K562 (cell line): ENCODE results near the gene SKIC8. TPM values are rescaled to one million over a fixed set of nuclear protein-coding genes. Genes with fewer than 3 reads are reported as not detected.

Experiments used
- ATF2 ChIP-seq: sonication (generic); formaldehyde crosslinking; IDR thresholded peaks from 2 replicates; pipeline ENCODE4 v1.8.1; 2022; ENCODE audit warnings: missing genetic modification reagents
- E2F6 ChIP-seq, 2 experiments: IDR thresholded peaks; 2 replicates each; pipeline ENCODE4 v1.6.1; 2011; ENCODE audit warnings: borderline replicate concordance in 1 of 2, control low read depth in 1 of 2, low read depth in 1 of 2, low read length in 1 of 2, mild to moderate bottlenecking in 1 of 2, mixed read lengths in 1 of 2, moderate library complexity in 1 of 2; ENCODE audit not compliant: insufficient read depth in 1 of 2, insufficient read length in 1 of 2, poor library complexity in 1 of 2, severe bottlenecking in 1 of 2; ENCODE audit errors: extremely low read depth in 1 of 2
- ETV6 ChIP-seq, 3 experiments: fragments of 150-350 bp in 1 of 3; sonication (generic) in 1 of 3; formaldehyde crosslinking in 1 of 3; IDR thresholded peaks; 2 replicates each; pipeline versions ENCODE4 v1.6.1 to v1.8.0; 2014 to 2022; ENCODE audit warnings: borderline replicate concordance in 2 of 3, low read depth in 2 of 3, antibody characterized with exemption in 1 of 3, low read length in 1 of 3, mild to moderate bottlenecking in 1 of 3, missing genetic modification reagents in 1 of 3
- HMBOX1 ChIP-seq: sonication (generic); IDR thresholded peaks from 2 replicates; pipeline ENCODE4 v1.6.1; 2016
- KHSRP ChIP-seq: fragments of 450-650 bp; IDR thresholded peaks from 2 replicates; pipeline ENCODE4 v1.6.1; 2017
- LEF1 ChIP-seq: fragments of 450-650 bp; IDR thresholded peaks from 2 replicates; pipeline ENCODE4 v1.6.1; 2016; ENCODE audit warnings: mild to moderate bottlenecking
- MLLT1 ChIP-seq, 2 experiments: fragments of 450-650 bp; IDR thresholded peaks; 2 replicates each; pipeline ENCODE4 v1.6.1; 2016
- NUFIP1 ChIP-seq: fragments of 450-650 bp; IDR thresholded peaks from 2 replicates; pipeline ENCODE4 v1.6.1; 2018; ENCODE audit not compliant: partially characterized antibody
- PTTG1 ChIP-seq: fragments of 450-650 bp; IDR thresholded peaks from 2 replicates; pipeline ENCODE4 v1.6.1; 2016; ENCODE audit warnings: low read depth, mild to moderate bottlenecking, missing genetic modification characterization, missing compliant biosample characterization
- SMAD2 ChIP-seq: fragments of 150-350 bp; IDR thresholded peaks from 2 replicates; pipeline ENCODE4 v1.6.1; 2014; ENCODE audit warnings: low read depth, mild to moderate bottlenecking, low read length
- WHSC1 ChIP-seq: IDR thresholded peaks from one replicate; pipeline ENCODE4 v1.6.1; 2012; ENCODE audit warnings: low read length, control low read depth, inconsistent platforms
- ZBTB26 ChIP-seq: fragments of 450-650 bp; formaldehyde crosslinking; IDR thresholded peaks from 2 replicates; pipeline ENCODE4 v1.4.0; 2022; ENCODE audit warnings: missing genetic modification characterization
- ZFP30 ChIP-seq: fragments of 250-450 bp; sonication (Bioruptor Pico); IDR thresholded peaks from 2 replicates; pipeline ENCODE4 v1.8.0; 2022; ENCODE audit warnings: moderate library complexity, mild to moderate bottlenecking, inconsistent platforms, borderline replicate concordance
- ZNF274 ChIP-seq: IDR thresholded peaks from 2 replicates; pipeline ENCODE4 v1.6.1; 2011; ENCODE audit warnings: low read depth, mild to moderate bottlenecking, low read length, moderate library complexity, borderline replicate concordance
- ZNF551 ChIP-seq: fragments of 250-450 bp; sonication (Bioruptor Pico); IDR thresholded peaks from 2 replicates; pipeline ENCODE4 v1.5.0; 2021; ENCODE audit warnings: mild to moderate bottlenecking, moderate library complexity
- polyA plus RNA-seq, 8 experiments: library from polyadenylated mRNA; depleted of rRNA in 4 of 8; stranded (reverse) in 5 of 8; unstranded in 3 of 8; fragments of >200 nt; fragmentation: Nextera tagmentation in 2 of 8; fragmentation: Illumina TruSeq in 1 of 8; extraction: Ambion mirVana in 2 of 8; extraction: Trizol in 1 of 8; gene quantifications; 2 replicates each; pipeline versions ENCODE4 v1.2.1 to v1.2.3, GENCODE V29; 2011 to 2014; ENCODE audit warnings: inconsistent platforms in 1 of 8, missing spikeins in 1 of 8
- total RNA-seq, 7 experiments: library from RNA; depleted of rRNA in 6 of 7; stranded (reverse); fragments of >200 nt in 6 of 7; fragmentation: Illumina TruSeq in 2 of 7; extraction: Trizol in 2 of 7; gene quantifications; 2 replicates each; pipeline versions ENCODE4 v1.2.1 to v1.2.3, GENCODE V29; 2011 to 2021; ENCODE audit warnings: low replicate concordance in 1 of 7
- TF ChIP-seq, protein P1 (sequence below): fragments of 450-650 bp; formaldehyde crosslinking; IDR thresholded peaks from 2 replicates; pipeline ENCODE4 v1.4.0; 2020; ENCODE audit warnings: mild to moderate bottlenecking, mixed read lengths

SKIC8 gene
- total and polyA plus RNA-seq, 9 of the 15 experiments (the other 6 are each of a cell fraction or from before 2014, with no cell fraction given): 79.5 to 389 (median 146) TPM

- TF ChIP-seq ZNF274 (no peak), SMAD2 (no peak), ETV6 (IDR thresholded peaks at IDR 0.05; ENCODE audit: borderline replicate concordance in 1 of 2, low read depth in 2 of 2, low read length in 1 of 2) (peak; percentile 50 to 79; a peak in 2 of 4 replicates), ETV6 (CRISPR knock-in tag; IDR thresholded peaks at IDR 0.05; ENCODE audit: borderline replicate concordance) (no peak), E2F6 (IDR thresholded peaks at IDR 0.05; ENCODE audit: borderline replicate concordance in 1 of 2, extremely low read depth in 1 of 2, insufficient read depth in 1 of 2, insufficient read length in 1 of 2, low read depth in 1 of 2, low read length in 1 of 2, poor library complexity in 1 of 2, severe bottlenecking in 1 of 2) (peak in 1 of 2 experiments; percentile 65), KHSRP (no peak), ZFP30 (CRISPR knock-in tag) (no peak), WHSC1 (no peak), ATF2 (CRISPR knock-in tag) (no peak), HMBOX1 (no peak), NUFIP1 (no peak), ZBTB26 (CRISPR knock-in tag) (no peak), ZNF551 (no peak), PTTG1 (no peak), MLLT1 (IDR thresholded peaks at IDR 0.05) (peak in 1 of 2 experiments; percentile 27; a peak in 2 of 4 replicates), LEF1 (0 out of 2 replicates have a peak, but pooled peaks have one; percentile 17)
- TF ChIP-seq, protein P1, sequence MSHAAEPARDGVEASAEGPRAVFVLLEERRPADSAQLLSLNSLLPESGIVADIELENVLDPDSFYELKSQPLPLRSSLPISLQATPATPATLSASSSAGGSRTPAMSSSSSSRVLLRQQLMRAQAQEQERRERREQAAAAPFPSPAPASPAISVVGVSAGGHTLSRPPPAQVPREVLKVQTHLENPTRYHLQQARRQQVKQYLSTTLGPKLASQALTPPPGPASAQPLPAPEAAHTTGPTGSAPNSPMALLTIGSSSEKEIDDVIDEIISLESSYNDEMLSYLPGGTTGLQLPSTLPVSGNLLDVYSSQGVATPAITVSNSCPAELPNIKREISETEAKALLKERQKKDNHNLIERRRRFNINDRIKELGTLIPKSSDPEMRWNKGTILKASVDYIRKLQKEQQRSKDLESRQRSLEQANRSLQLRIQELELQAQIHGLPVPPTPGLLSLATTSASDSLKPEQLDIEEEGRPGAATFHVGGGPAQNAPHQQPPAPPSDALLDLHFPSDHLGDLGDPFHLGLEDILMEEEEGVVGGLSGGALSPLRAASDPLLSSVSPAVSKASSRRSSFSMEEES: no peak
These were observed at the start of gene SKIC8 (continued) for GRCh38 chr15:78299101-78299930.
